ENCODE measurements around the gene ZMAT5.

ZMAT5 gene

DNA sequence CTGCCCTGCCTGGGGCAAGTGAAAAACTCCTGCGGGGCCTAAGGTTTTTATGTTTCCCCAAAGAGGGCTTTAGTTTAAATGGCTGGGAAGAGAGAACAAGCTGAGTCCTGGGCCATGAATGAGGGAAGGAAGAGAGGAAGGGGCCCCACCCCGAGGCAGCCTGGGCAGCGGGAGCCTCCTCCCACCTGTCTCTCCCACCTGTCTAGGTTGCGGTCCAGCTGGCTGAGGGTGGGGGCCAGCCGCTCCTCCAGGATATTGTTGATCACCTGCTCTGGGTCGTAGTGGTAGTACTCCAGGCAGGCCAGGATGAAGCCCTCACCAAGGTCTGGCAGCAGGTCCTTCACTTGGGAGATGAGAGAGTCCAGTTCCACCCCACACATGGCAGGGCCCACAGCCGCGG lies 35.0 kb upstream of the ZMAT5 start:
- Histone ChIP-seq H3K79me2 (ENCODE audit: control insufficient read depth, insufficient read depth, low read length) (no peaks in the 10 kb centered on the region), H3K4me1 (ENCODE audit: control insufficient read depth, low read depth, low read length) (peaks cover 2% of the 10 kb centered on the region), H3K23ac (ENCODE audit: low read length) (no peak overlapping the region), H4K8ac (ENCODE audit: low read depth, low read length) (no peak overlapping the region), H3K56ac (ENCODE audit: low read length) (no peak overlapping the region), H3K36me3 (ENCODE audit: control insufficient read depth, insufficient read depth, low read length) (peaks cover 21% of the 10 kb centered on the region), H2BK15ac (replicated peaks; ENCODE audit: low read depth) (no peak overlapping the region), H3K4me3 (ENCODE audit: low read length) (no peak overlapping the region), H2AK5ac (ENCODE audit: low read length) (no peak overlapping the region), H3K27me3 (ENCODE audit: insufficient read depth, low read length, poor library complexity) (no peaks in the 10 kb centered on the region), H2BK5ac (ENCODE audit: low read length) (no peak overlapping the region), H2BK120ac (ENCODE audit: low read depth, low read length) (no peak overlapping the region), H3K4ac (ENCODE audit: low read depth, low read length) (no peak overlapping the region), H3K4me2 (ENCODE audit: low read length) (no peak overlapping the region), H4K5ac (ENCODE audit: low read length) (no peak overlapping the region), H3K9ac (ENCODE audit: low read length) (no peak overlapping the region), H3K79me1 (ENCODE audit: low read length) (no peaks in the 10 kb centered on the region), H3K18ac (ENCODE audit: low read length) (no peak overlapping the region), H3K27ac (ENCODE audit: low read depth, low read length) (no peak overlapping the region)
- no peak for DNase-seq
- no CpG with 5 or more reads among the region's 8 CpGs for WGBS (ENCODE audit: extremely low coverage, insufficient coverage, low lambda C conversion rate)

DNA sequence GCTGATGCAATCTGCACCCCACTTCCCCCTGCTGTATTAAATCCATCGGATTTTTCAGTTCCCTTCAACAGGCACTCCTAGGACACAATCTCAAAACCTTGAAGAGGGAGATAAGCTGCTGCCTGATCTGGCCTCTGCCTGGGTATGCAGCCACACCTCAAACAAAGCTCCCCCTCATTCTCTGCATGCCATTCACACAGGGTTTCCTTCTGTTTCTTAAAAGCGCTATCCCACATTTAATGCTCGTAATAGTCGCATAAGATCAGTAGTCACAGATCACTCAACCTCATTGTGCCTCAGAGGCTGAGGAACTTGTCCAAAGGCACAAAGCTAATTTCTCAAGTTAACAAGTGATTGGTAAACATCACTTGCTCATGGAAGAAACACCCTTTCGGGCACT lies 34.3 kb upstream of the ZMAT5 start:
- DNase-seq: peak; percentile 73

DNA sequence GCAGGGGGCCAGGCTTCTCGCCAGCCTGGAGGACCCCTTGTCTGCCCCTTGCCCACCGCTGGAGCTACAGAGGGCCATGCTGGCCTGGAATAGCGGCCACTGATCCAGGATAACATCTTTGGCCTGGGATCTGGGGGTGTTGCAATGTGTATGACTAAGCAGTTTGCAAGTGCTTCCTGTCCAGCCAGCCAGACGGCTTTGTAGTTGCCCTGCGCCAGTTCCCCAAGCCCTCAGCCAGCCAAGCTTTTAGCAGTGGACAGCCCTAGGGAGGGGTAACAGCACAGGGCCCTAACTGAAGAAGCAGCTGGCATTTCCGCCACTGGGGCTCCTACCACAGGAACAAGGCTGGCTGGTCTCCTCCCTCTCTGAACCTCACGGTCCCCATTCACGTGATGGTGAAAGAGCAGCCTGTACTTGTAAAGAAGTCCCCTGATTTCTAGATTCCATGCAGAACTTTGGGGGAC lies 32.4 kb upstream of the ZMAT5 start:
- H4K5ac ChIP-seq (ENCODE audit: low read length): no peak overlapping the region
- DNase-seq: no peak

More for the DNA sequence above, 34.3 kb upstream of the ZMAT5 start:
- no peak overlapping the region for H3K56ac ChIP-seq (ENCODE audit: low read length)
- H2AK5ac ChIP-seq (ENCODE audit: low read length): no peak overlapping the region
- no peak overlapping the region for H4K8ac ChIP-seq (ENCODE audit: low read depth, low read length)
- no peaks in the 10 kb centered on the region for H3K79me2 ChIP-seq (ENCODE audit: control insufficient read depth, insufficient read depth, low read length)
- peaks cover 2% of the 10 kb centered on the region for H3K4me1 ChIP-seq (ENCODE audit: control insufficient read depth, low read depth, low read length)
- H3K18ac ChIP-seq (ENCODE audit: low read length): no peak overlapping the region
- no peak overlapping the region for H3K4me2 ChIP-seq (ENCODE audit: low read length)
- H3K4ac ChIP-seq (ENCODE audit: low read depth, low read length): no peak overlapping the region
- no CpG with 5 or more reads among the region's 5 CpGs for WGBS (ENCODE audit: extremely low coverage, insufficient coverage, low lambda C conversion rate)
- no peaks in the 10 kb centered on the region for H3K27me3 ChIP-seq (ENCODE audit: insufficient read depth, low read length, poor library complexity)
- no peak overlapping the region for H2BK15ac ChIP-seq (replicated peaks; ENCODE audit: low read depth)
- H4K5ac ChIP-seq (ENCODE audit: low read length): no peak overlapping the region
- no peak overlapping the region for H3K27ac ChIP-seq (ENCODE audit: low read depth, low read length)
- no peak overlapping the region for H2BK5ac ChIP-seq (ENCODE audit: low read length)
- no peak overlapping the region for H2BK120ac ChIP-seq (ENCODE audit: low read depth, low read length)
- H3K23ac ChIP-seq (ENCODE audit: low read length): no peak overlapping the region
- peaks cover 17% of the 10 kb centered on the region for H3K36me3 ChIP-seq (ENCODE audit: control insufficient read depth, insufficient read depth, low read length)
- H3K79me1 ChIP-seq (ENCODE audit: low read length): no peaks in the 10 kb centered on the region
- no peak overlapping the region for H3K4me3 ChIP-seq (ENCODE audit: low read length)
- no peak overlapping the region for H3K9ac ChIP-seq (ENCODE audit: low read length)

DNA sequence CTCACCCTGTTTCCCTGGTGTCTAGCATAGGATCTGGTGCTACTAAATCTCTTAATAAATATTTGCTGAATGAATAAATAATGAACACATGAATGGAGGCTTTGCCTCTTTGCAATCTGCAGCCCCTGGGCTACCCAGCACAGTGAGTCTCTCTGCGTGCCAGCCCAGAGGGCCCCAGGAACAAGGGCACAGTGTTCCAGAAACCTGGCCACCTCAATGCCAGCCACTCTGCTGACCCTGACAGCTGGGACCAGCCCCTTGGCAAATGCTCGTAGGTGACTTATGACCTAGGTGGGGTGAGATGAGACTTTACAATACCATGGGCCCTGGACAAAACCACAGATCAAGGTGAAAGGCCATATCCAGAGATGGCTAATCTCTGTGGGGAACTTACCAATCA lies 32.0 kb upstream of the ZMAT5 start:
- H3K23ac ChIP-seq (ENCODE audit: low read length): no peak overlapping the region
- H2BK5ac ChIP-seq (ENCODE audit: low read length): no peak overlapping the region
- no peak overlapping the region for H2BK15ac ChIP-seq (replicated peaks; ENCODE audit: low read depth)
- H4K8ac ChIP-seq (ENCODE audit: low read depth, low read length): no peak overlapping the region
- H4K5ac ChIP-seq (ENCODE audit: low read length): no peak overlapping the region
- H3K79me1 ChIP-seq (ENCODE audit: low read length): no peaks in the 10 kb centered on the region
- no peaks in the 10 kb centered on the region for H3K27me3 ChIP-seq (ENCODE audit: insufficient read depth, low read length, poor library complexity)
- peaks cover 15% of the 10 kb centered on the region for H3K36me3 ChIP-seq (ENCODE audit: control insufficient read depth, insufficient read depth, low read length)
- no peak overlapping the region for H3K4me3 ChIP-seq (ENCODE audit: low read length)
- H2AK5ac ChIP-seq (ENCODE audit: low read length): no peak overlapping the region
- H3K4ac ChIP-seq (ENCODE audit: low read depth, low read length): no peak overlapping the region
- H3K27ac ChIP-seq (ENCODE audit: low read depth, low read length): no peak overlapping the region
- no CpG with 5 or more reads among the region's 2 CpGs for WGBS (ENCODE audit: extremely low coverage, insufficient coverage, low lambda C conversion rate)
- no peak overlapping the region for H3K9ac ChIP-seq (ENCODE audit: low read length)
- H3K79me2 ChIP-seq (ENCODE audit: control insufficient read depth, insufficient read depth, low read length): no peaks in the 10 kb centered on the region
- H3K56ac ChIP-seq (ENCODE audit: low read length): no peak overlapping the region
- H2BK120ac ChIP-seq (ENCODE audit: low read depth, low read length): no peak overlapping the region
- H3K4me1 ChIP-seq (ENCODE audit: control insufficient read depth, low read depth, low read length): peaks cover 2% of the 10 kb centered on the region
- H3K4me2 ChIP-seq (ENCODE audit: low read length): no peak overlapping the region
- DNase-seq: no peak
- H3K18ac ChIP-seq (ENCODE audit: low read length): no peak overlapping the region

More for the DNA sequence above, 32.4 kb upstream of the ZMAT5 start:
- no peak overlapping the region for H3K9ac ChIP-seq (ENCODE audit: low read length)
- peaks cover 15% of the 10 kb centered on the region for H3K36me3 ChIP-seq (ENCODE audit: control insufficient read depth, insufficient read depth, low read length)
- H3K27ac ChIP-seq (ENCODE audit: low read depth, low read length): no peak overlapping the region
- no peak overlapping the region for H2BK120ac ChIP-seq (ENCODE audit: low read depth, low read length)
- H2BK15ac ChIP-seq (replicated peaks; ENCODE audit: low read depth): no peak overlapping the region
- no peak overlapping the region for H2AK5ac ChIP-seq (ENCODE audit: low read length)
- H3K4ac ChIP-seq (ENCODE audit: low read depth, low read length): no peak overlapping the region
- peaks cover 2% of the 10 kb centered on the region for H3K4me1 ChIP-seq (ENCODE audit: control insufficient read depth, low read depth, low read length)
- H3K27me3 ChIP-seq (ENCODE audit: insufficient read depth, low read length, poor library complexity): no peaks in the 10 kb centered on the region
- H4K8ac ChIP-seq (ENCODE audit: low read depth, low read length): no peak overlapping the region
- no peak overlapping the region for H3K4me3 ChIP-seq (ENCODE audit: low read length)
- no peak overlapping the region for H2BK5ac ChIP-seq (ENCODE audit: low read length)
- no peak overlapping the region for H3K56ac ChIP-seq (ENCODE audit: low read length)
- H3K23ac ChIP-seq (ENCODE audit: low read length): no peak overlapping the region
- WGBS (ENCODE audit: extremely low coverage, insufficient coverage, low lambda C conversion rate): no CpG with 5 or more reads among the region's 8 CpGs
- H3K4me2 ChIP-seq (ENCODE audit: low read length): no peak overlapping the region
- no peaks in the 10 kb centered on the region for H3K79me2 ChIP-seq (ENCODE audit: control insufficient read depth, insufficient read depth, low read length)
- no peak overlapping the region for H3K18ac ChIP-seq (ENCODE audit: low read length)
- no peaks in the 10 kb centered on the region for H3K79me1 ChIP-seq (ENCODE audit: low read length)

DNA sequence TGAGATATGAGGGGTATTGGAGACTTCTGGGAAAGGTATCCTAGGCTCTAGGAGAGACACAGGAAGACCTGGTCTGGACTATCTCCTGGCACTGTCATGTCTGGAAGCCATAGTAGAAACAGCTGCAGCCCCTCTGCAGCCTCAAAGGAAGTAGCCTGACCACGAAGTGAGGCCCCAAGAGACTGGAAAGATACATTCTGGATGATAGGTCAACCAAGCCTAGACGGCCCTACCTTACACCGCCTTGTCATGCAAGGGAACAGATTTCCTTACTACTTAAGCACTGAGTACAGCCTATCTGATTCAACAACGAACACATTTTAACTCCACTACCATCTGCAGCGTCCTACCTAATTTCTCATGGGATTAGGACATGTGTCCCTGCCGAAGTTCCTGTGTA lies 31.5 kb upstream of the ZMAT5 start:
- Histone ChIP-seq H3K4me1 (ENCODE audit: control insufficient read depth, low read depth, low read length) (peaks cover 2% of the 10 kb centered on the region), H2BK120ac (ENCODE audit: low read depth, low read length) (no peak overlapping the region), H3K4me2 (ENCODE audit: low read length) (no peak overlapping the region), H3K23ac (ENCODE audit: low read length) (no peak overlapping the region), H3K27me3 (ENCODE audit: insufficient read depth, low read length, poor library complexity) (no peaks in the 10 kb centered on the region), H3K56ac (ENCODE audit: low read length) (no peak overlapping the region), H3K9ac (ENCODE audit: low read length) (no peak overlapping the region), H4K5ac (ENCODE audit: low read length) (no peak overlapping the region), H3K4me3 (ENCODE audit: low read length) (no peak overlapping the region), H3K4ac (ENCODE audit: low read depth, low read length) (no peak overlapping the region), H3K36me3 (ENCODE audit: control insufficient read depth, insufficient read depth, low read length) (peaks cover 15% of the 10 kb centered on the region), H3K18ac (ENCODE audit: low read length) (no peak overlapping the region), H2BK5ac (ENCODE audit: low read length) (no peak overlapping the region), H3K79me2 (ENCODE audit: control insufficient read depth, insufficient read depth, low read length) (no peaks in the 10 kb centered on the region), H2BK15ac (replicated peaks; ENCODE audit: low read depth) (no peak overlapping the region), H3K79me1 (ENCODE audit: low read length) (no peaks in the 10 kb centered on the region), H2AK5ac (ENCODE audit: low read length) (no peak overlapping the region), H4K8ac (ENCODE audit: low read depth, low read length) (no peak overlapping the region), H3K27ac (ENCODE audit: low read depth, low read length) (no peak overlapping the region)
- no CpG with 5 or more reads among the region's 6 CpGs for WGBS (ENCODE audit: extremely low coverage, insufficient coverage, low lambda C conversion rate)
- DNase-seq: no peak

DNA sequence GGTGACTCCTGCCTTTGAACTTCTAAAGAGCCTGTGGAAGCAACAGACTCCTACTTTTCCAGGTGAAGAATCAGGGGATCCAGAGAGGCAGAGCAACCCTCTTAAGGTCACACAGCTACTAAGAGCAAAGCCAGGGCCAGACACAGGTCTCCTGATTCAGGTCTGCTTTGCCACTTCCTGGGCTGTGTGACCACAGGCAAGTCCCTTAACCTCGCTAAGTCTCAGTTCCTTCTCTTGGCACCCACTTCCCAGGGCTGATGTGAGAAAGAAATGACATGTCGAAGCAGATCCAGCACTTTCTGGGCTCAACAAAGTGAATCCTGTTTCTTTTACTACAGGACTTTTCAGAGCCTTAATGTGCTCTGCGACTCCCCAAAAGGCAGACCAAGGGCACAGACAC lies 30.5 kb upstream of the ZMAT5 start:
- Histone ChIP-seq H3K23ac (ENCODE audit: low read length) (no peak overlapping the region), H2BK120ac (ENCODE audit: low read depth, low read length) (no peak overlapping the region), H3K9ac (ENCODE audit: low read length) (no peak overlapping the region), H3K79me2 (ENCODE audit: control insufficient read depth, insufficient read depth, low read length) (no peaks in the 10 kb centered on the region), H2BK15ac (replicated peaks; ENCODE audit: low read depth) (no peak overlapping the region), H3K4me1 (ENCODE audit: control insufficient read depth, low read depth, low read length) (peaks cover 2% of the 10 kb centered on the region), H3K4me2 (ENCODE audit: low read length) (no peak overlapping the region), H2AK5ac (ENCODE audit: low read length) (no peak overlapping the region), H3K4me3 (ENCODE audit: low read length) (no peak overlapping the region), H4K8ac (ENCODE audit: low read depth, low read length) (no peak overlapping the region), H3K79me1 (ENCODE audit: low read length) (no peaks in the 10 kb centered on the region), H3K27ac (ENCODE audit: low read depth, low read length) (no peak overlapping the region), H3K4ac (ENCODE audit: low read depth, low read length) (no peak overlapping the region), H3K36me3 (ENCODE audit: control insufficient read depth, insufficient read depth, low read length) (peaks cover 15% of the 10 kb centered on the region), H2BK5ac (ENCODE audit: low read length) (no peak overlapping the region), H3K56ac (ENCODE audit: low read length) (no peak overlapping the region), H3K27me3 (ENCODE audit: insufficient read depth, low read length, poor library complexity) (no peaks in the 10 kb centered on the region), H3K18ac (ENCODE audit: low read length) (no peak overlapping the region), H4K5ac (ENCODE audit: low read length) (no peak overlapping the region)
- WGBS (ENCODE audit: extremely low coverage, insufficient coverage, low lambda C conversion rate): no CpG with 5 or more reads among the region's 3 CpGs
- no peak for DNase-seq
